ENCODE measurements around the gene AFAP1.

AFAP1 gene

DNA sequence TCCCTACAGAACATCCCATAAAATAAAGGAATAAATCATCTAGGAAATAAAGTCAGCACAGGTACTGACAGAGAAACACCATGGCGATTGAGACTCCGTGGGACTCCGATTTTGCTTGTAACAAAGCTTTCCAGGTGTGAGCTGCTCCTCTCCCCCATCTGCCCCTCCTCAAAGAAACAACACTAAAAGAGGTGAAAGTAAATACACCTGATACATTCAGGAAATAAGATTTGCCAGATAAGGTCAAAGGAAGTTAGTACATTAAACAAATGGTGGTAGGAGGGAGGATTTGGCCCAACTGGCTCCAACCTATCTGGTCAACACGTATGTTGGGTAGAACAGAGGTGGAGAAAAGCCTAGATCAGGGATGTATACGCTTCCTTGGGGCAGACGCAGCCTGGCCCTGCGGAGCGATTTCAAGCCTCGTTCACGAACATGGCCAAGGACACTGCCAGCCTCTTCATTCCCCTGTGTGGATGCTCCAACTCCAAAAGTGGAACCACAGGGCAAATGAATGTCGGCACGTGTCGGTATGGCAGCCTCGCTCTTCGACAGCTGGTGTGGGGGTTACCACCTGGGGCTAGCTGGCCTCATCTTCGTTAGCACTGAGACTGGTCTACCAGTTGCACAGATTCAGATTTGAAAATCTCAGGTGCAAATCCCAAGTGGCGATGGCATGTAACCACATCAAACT is 162.5 kb downstream of the AFAP1 start:
- peaks cover 88% of the 10 kb centered on the region for H3K36me3 ChIP-seq (ENCODE audit: insufficient read depth, insufficient read length, low read length)

DNA sequence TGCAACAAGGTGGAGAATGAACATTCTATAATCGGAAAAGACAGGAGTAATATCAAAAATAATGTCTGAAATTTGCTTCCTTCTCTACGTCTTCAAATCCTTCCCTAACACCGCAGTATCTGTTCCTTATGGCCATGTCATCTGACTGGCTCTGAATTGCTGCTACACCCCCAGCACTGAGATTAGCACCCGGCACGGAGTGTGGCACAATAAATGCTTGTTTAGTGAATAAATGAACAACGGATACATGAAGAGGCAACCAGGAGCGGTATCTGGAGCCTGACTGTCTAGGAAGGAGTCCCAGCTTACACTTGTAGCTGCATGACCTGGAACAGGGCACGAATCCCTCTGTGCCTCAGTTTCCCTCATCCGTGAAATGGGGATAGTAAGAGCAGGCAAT is 164.3 kb downstream of the AFAP1 start:
- peaks cover 88% of the 10 kb centered on the region for H3K36me3 ChIP-seq (ENCODE audit: insufficient read depth, insufficient read length, low read length)
- DNase-seq (ENCODE audit: low read depth, low spot score), result no peak
- H3K4me1 ChIP-seq (ENCODE audit: insufficient read depth, insufficient read length), result peaks cover 9% of the 10 kb centered on the region
- H3K9ac ChIP-seq (ENCODE audit: insufficient read length, low read depth), result no peak overlapping the region
- no peak overlapping the region for H3K4me3 ChIP-seq (ENCODE audit: insufficient read length, low read depth)
- no peaks in the 10 kb centered on the region for H3K27me3 ChIP-seq (ENCODE audit: insufficient read depth, insufficient read length)
- H3K9me3 ChIP-seq (ENCODE audit: insufficient read depth, low read length), result no peaks in the 10 kb centered on the region
- no peak for TF ChIP-seq SUZ12 (IDR thresholded peaks at IDR 0.05; ENCODE audit: extremely low read depth, insufficient read depth, insufficient read length)
- TF ChIP-seq ZNF274 (IDR thresholded peaks at IDR 0.05; ENCODE audit: low read depth, low read length), result no peak
- no peak for TF ChIP-seq YY1 (IDR thresholded peaks at IDR 0.05; ENCODE audit: insufficient read depth, insufficient read length)

More for the DNA sequence above, 162.5 kb downstream of the AFAP1 start:
- no peak for TF ChIP-seq ZNF274 (IDR thresholded peaks at IDR 0.05; ENCODE audit: low read depth, low read length)
- TF ChIP-seq SUZ12 (IDR thresholded peaks at IDR 0.05; ENCODE audit: extremely low read depth, insufficient read depth, insufficient read length), result no peak
- TF ChIP-seq YY1 (IDR thresholded peaks at IDR 0.05; ENCODE audit: insufficient read depth, insufficient read length), result no peak
- no peak overlapping the region for H3K9ac ChIP-seq (ENCODE audit: insufficient read length, low read depth)
- DNase-seq (ENCODE audit: low read depth, low spot score), result no peak
- no peaks in the 10 kb centered on the region for H3K9me3 ChIP-seq (ENCODE audit: insufficient read depth, low read length)
- peaks cover 8% of the 10 kb centered on the region for H3K4me1 ChIP-seq (ENCODE audit: insufficient read depth, insufficient read length)
- H3K4me3 ChIP-seq (ENCODE audit: insufficient read length, low read depth), result no peak overlapping the region
- H3K27me3 ChIP-seq (ENCODE audit: insufficient read depth, insufficient read length), result no peaks in the 10 kb centered on the region

DNA sequence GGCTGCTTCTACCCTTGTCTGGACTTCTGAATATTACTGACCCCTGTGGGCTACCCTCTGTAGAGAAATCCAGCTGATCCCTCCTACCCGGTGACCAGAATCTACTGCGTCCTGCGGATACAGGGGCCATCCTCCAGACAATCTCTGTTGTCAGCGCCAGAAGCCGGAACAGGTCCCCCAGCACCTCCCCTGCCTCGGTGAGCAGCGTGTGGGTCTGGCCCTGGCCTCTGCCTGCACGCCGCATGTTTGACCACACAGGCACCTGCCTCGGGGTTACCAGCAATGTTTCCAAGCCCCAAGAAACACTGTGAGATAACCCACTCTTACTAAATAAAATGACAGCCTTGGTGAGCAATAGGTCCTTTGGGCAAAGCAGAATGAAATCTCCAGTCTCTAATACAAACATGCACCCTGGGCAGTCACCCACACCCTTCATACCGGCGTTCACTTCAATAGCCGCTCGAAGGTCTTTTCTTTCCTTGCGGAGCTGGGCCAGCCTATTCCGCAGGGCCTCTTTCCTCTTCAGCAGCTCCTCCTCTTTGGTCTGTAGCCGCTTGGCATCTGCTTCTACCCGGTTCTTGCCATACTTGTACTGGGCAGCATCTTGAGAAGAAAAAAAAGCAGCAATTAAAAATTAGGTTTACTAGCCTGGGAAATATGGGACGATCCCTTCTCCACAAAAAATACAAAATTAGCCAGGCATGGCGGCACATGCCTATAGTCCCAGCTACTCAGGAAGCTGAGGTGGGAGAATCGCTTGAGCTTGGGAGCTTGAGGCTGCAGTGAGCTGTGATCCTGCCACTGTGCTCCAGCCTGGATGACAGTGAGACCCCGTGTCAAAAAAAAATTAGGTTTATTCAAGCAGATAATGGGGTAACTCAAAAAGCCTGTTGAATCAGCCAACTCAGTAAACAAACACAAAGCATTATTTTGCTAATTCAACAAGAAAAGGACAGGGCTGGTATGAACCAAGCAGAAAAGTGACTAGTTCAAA is 165.1 kb downstream of the AFAP1 start:
- Histone ChIP-seq H3K9me3 (ENCODE audit: insufficient read depth, low read length) (no peaks in the 10 kb centered on the region), H3K4me3 (ENCODE audit: insufficient read length, low read depth) (no peak overlapping the region), H3K36me3 (ENCODE audit: insufficient read depth, insufficient read length, low read length) (peaks cover 92% of the 10 kb centered on the region), H3K27me3 (ENCODE audit: insufficient read depth, insufficient read length) (no peaks in the 10 kb centered on the region), H3K9ac (ENCODE audit: insufficient read length, low read depth) (no peak overlapping the region), H3K4me1 (ENCODE audit: insufficient read depth, insufficient read length) (peaks cover 9% of the 10 kb centered on the region)
- TF ChIP-seq SUZ12 (IDR thresholded peaks at IDR 0.05; ENCODE audit: extremely low read depth, insufficient read depth, insufficient read length) (no peak), ZNF274 (IDR thresholded peaks at IDR 0.05; ENCODE audit: low read depth, low read length) (no peak), YY1 (IDR thresholded peaks at IDR 0.05; ENCODE audit: insufficient read depth, insufficient read length) (no peak)
- DNase-seq (ENCODE audit: low read depth, low spot score), result no peak

DNA sequence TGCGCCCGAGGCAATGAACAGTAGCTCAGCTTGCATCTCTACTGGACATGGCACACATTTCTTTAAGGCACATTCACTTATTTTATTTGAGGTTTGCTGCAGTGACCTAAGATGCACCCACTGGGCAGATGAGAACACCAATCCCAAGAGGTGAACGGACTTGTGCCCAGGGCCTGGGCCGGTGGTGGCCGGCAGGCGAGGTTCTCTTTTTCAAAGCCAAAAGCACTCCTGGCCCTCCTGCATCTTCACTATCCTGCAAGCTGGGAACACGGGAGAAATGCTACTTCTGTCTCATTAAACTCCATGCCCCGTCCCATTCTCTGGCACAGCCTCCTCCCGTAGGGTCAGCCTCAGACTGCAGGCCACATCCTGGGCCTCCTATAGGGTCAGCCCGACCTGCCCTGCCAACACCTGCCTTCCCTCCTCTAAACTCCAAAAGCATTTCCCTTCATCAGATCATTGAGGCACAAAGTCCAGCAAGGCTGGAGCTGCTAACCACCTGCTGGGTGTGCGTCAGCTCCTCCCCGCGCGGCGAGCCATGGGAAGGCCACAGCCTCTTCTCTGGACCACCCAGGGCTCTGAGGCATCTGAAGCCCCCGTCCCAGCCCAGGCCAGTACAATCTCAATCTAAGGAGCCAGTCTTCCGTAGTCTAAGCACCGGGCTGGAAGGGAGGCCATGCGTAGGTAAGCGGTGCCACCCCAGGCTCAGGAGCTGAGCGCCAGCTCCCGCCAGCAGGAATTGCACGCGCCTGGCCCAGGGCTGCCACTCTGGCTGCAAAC is 166.1 kb downstream of the AFAP1 start:
- Histone ChIP-seq H3K9me3 (ENCODE audit: insufficient read depth, low read length) (no peaks in the 10 kb centered on the region), H3K9ac (ENCODE audit: insufficient read length, low read depth) (no peak overlapping the region), H3K27me3 (ENCODE audit: insufficient read depth, insufficient read length) (no peaks in the 10 kb centered on the region), H3K4me3 (ENCODE audit: insufficient read length, low read depth) (no peak overlapping the region), H3K4me1 (ENCODE audit: insufficient read depth, insufficient read length) (peaks cover 13% of the 10 kb centered on the region), H3K36me3 (ENCODE audit: insufficient read depth, insufficient read length, low read length) (peaks cover 92% of the 10 kb centered on the region)
- no peak for DNase-seq (ENCODE audit: low read depth, low spot score)
- TF ChIP-seq YY1 (IDR thresholded peaks at IDR 0.05; ENCODE audit: insufficient read depth, insufficient read length) (no peak), ZNF274 (IDR thresholded peaks at IDR 0.05; ENCODE audit: low read depth, low read length) (no peak), SUZ12 (IDR thresholded peaks at IDR 0.05; ENCODE audit: extremely low read depth, insufficient read depth, insufficient read length) (no peak)

DNA sequence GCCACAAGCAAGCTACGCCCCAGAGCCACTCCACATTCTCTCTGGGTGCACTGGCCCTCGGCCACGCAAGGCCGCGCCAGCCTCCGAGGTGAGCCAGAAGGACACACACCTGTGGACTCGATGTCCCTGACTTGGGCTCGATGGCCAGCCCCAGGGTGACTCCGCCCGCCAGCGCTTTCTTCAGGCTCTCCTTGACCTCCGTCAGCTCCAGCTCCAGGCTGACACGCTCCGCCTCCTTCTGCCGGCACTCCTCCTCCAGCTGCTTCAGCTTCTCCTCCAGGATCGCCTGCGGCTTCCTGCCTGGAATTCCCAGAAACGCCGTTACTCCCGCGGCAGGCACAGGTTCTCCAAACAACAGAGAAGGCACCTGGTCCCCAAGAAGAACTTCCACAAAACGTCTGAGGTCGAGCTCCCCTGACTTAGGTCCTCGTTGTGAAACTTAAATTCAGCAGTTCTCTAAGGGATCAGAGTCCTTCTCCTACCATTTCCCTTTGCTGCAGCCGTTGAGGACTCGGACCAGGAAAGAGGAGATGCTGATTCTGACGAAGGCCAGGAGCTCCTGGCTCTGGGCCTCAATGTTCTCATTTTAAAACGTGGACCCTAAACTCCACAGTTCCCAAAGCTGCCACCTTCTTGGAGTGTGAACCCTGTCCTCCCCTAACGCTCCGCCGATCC is 166.8 kb downstream of the AFAP1 start:
- peaks cover 13% of the 10 kb centered on the region for H3K4me1 ChIP-seq (ENCODE audit: insufficient read depth, insufficient read length)
- H3K27me3 ChIP-seq (ENCODE audit: insufficient read depth, insufficient read length), result no peaks in the 10 kb centered on the region
- no peaks in the 10 kb centered on the region for H3K9me3 ChIP-seq (ENCODE audit: insufficient read depth, low read length)
- no peak overlapping the region for H3K4me3 ChIP-seq (ENCODE audit: insufficient read length, low read depth)
- peaks cover 91% of the 10 kb centered on the region for H3K36me3 ChIP-seq (ENCODE audit: insufficient read depth, insufficient read length, low read length)
- H3K9ac ChIP-seq (ENCODE audit: insufficient read length, low read depth), result no peak overlapping the region
- no peak for TF ChIP-seq YY1 (IDR thresholded peaks at IDR 0.05; ENCODE audit: insufficient read depth, insufficient read length)
- no peak for DNase-seq (ENCODE audit: low read depth, low spot score)

DNA sequence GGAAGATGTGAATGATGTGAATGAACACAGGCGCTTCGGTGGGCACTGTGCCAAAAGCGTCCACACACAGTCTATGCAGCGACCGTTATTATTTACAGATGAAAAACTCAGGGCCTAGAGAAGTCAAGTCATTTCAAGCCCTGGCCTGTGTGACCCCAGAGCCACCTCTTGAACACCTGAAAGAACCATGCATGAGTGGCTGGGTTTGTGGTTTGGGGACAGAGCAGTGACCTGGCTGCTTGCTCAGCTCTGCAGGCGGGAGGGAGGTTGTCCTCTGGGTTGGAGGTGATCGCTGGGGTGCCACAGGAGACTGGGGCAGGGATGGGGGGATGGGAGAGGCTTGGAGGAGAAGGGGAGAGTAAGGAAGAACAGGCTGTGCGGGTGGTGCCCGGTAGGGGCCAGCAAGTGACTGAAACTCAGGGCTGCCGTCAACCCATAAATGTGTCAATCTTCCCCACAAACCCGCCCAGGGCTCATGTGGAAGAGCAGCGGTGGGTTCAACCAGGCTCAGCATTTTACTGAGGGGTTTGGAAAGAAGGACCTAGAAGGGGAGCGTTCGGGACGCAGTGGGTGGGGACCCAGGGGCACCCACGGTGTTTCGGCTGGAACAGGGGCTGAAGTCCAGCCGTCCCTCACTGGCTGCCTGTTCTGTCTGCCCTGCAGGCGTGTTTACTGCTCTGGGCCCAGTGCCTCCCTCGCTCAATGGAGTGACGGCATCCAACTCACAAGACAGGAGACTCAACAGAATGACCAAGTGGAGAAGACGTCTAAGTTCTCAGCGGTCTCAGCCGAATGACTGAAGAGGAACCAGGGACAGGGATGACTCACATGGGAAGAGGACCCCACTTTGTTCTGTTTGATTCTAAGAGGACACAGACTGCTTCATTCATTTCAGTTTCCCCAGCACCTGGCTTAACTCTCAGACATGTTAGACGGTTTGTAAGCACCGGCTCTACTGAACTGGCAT is 167.8 kb downstream of the AFAP1 start:
- peaks cover 13% of the 10 kb centered on the region for H3K4me1 ChIP-seq (ENCODE audit: insufficient read depth, insufficient read length)
- no peak overlapping the region for H3K4me3 ChIP-seq (ENCODE audit: insufficient read length, low read depth)
- TF ChIP-seq ZNF274 (IDR thresholded peaks at IDR 0.05; ENCODE audit: low read depth, low read length) (no peak), YY1 (IDR thresholded peaks at IDR 0.05; ENCODE audit: insufficient read depth, insufficient read length) (no peak), SUZ12 (IDR thresholded peaks at IDR 0.05; ENCODE audit: extremely low read depth, insufficient read depth, insufficient read length) (no peak)
- H3K36me3 ChIP-seq (ENCODE audit: insufficient read depth, insufficient read length, low read length), result peaks cover 92% of the 10 kb centered on the region
- H3K27me3 ChIP-seq (ENCODE audit: insufficient read depth, insufficient read length), result no peaks in the 10 kb centered on the region
- DNase-seq (ENCODE audit: low read depth, low spot score), result no peak
- no peak overlapping the region for H3K9ac ChIP-seq (ENCODE audit: insufficient read length, low read depth)
- H3K9me3 ChIP-seq (ENCODE audit: insufficient read depth, low read length), result no peaks in the 10 kb centered on the region
